Thymus (tissue), 11 donors: ENCODE data around the gene ZNF70. TPM values are rescaled to one million over a fixed set of nuclear protein-coding genes. Genes with fewer than 3 reads are reported as not detected.

Source experiments
- DNase-seq, 9 donors: peaks; one replicate each; pipeline ENCODE4 v3.0.0-alpha.2; 2013; ENCODE audit warnings: low spot score in 9 of 9, low read depth in 6 of 9, missing footprints in 1 of 9
- H3K27ac ChIP-seq, 2 donors: one replicate each; pipeline ENCODE4 v1.5.1; 2013; ENCODE audit warnings: control low read depth in 1 of 2, low read depth in 1 of 2, low read length in 1 of 2, mild to moderate bottlenecking in 1 of 2, moderate library complexity in 1 of 2
- H3K27me3 ChIP-seq, 2 donors: one replicate each; pipeline ENCODE4 v1.5.1; 2013; ENCODE audit warnings: low read length in 1 of 2; ENCODE audit not compliant: control insufficient read depth in 2 of 2, insufficient read depth in 1 of 2
- H3K36me3 ChIP-seq, 2 donors: one replicate each; pipeline ENCODE4 v1.5.1; 2013; ENCODE audit warnings: low read length in 1 of 2, mild to moderate bottlenecking in 1 of 2, moderate library complexity in 1 of 2; ENCODE audit not compliant: control insufficient read depth in 2 of 2, insufficient read depth in 2 of 2
- H3K4me1 ChIP-seq, 2 donors: one replicate each; pipeline ENCODE4 v1.5.1; 2013; ENCODE audit warnings: low read length in 2 of 2; ENCODE audit not compliant: control insufficient read depth in 2 of 2, insufficient read depth in 2 of 2
- H3K4me3 ChIP-seq, 2 donors: one replicate each; pipeline ENCODE4 v1.5.1; 2013; ENCODE audit warnings: low read length in 2 of 2, control low read depth in 1 of 2, mild to moderate bottlenecking in 1 of 2
- H3K9me3 ChIP-seq, 2 donors: one replicate each; pipeline ENCODE4 v1.5.1; 2013; ENCODE audit warnings: low read length in 1 of 2, mild to moderate bottlenecking in 1 of 2; ENCODE audit not compliant: control insufficient read depth in 2 of 2, insufficient read depth in 1 of 2
- WGBS: extraction: QIAGEN DNeasy Blood & Tissue Kit; methylation state at CpG from one replicate; pipeline ENCODE4 v1.1.7; 2013; 5-methylcytosine and 5-hydroxymethylcytosine counted together
- polyA plus RNA-seq: library from polyadenylated mRNA; stranded (reverse); fragments of 200-250 nt; gene quantifications from one replicate; pipeline ENCODE4 v1.2.3, GENCODE V29; 2013
- total RNA-seq: library from RNA; stranded (reverse); fragments of 120-200 nt; gene quantifications from one replicate; pipeline ENCODE4 v1.2.4, GENCODE V29; 2013
- donor health status: healthy.

Gene ZNF70
- total and polyA plus RNA-seq, 2 donors = 1.4 to 1.7 TPM

GRCh38 chr22:23755711-23756110, 4.8 kb upstream of the ZNF70 start:
- no peaks in the 10 kb centered on the region for H3K36me3 ChIP-seq
- H3K4me3 ChIP-seq = no peak overlapping the region
- peaks cover 4 to 16% of the 10 kb centered on the region in 2 donors for H3K4me1 ChIP-seq
- no peaks in the 10 kb centered on the region for H3K9me3 ChIP-seq
- DNase-seq = no peak
- WGBS = 84% methylated on average over 8 of the region's 8 CpGs
- no peaks in the 10 kb centered on the region for H3K27me3 ChIP-seq
- H3K27ac ChIP-seq = no peak overlapping the region

DNA sequence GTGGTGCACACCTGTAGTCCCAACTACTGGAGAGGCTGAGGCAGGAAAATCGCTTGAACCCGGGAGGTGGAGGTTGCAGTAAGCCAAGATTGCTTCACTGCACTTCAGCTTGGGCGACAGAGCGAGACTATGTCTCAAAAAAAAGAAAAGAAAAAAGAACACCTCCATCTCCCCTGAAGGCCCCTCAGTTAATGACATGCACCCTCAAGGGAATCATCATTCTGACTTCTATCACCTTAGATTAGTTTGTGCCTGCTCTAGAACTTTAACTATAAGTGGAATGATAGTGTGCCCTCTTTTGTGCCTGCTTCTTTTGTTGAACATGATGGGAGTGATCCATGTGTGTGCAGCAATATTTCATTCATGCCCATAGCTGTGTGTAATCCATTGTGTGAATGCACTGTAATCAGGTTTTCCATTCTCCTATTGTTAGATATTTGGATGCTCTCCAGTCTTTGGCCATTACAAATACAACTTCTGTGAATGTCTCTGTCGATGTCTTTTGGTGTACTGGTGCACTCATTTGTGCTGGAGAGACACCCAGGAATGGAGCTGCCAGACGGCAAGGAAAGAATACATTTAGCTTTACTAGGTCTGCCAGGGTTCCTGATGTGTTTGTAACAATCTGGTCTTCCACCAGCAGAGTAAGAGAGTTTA, 4.2 kb upstream of the ZNF70 start:
- Histone ChIP-seq H3K27ac (no peak overlapping the region), H3K4me1 (peaks cover 9 to 22% of the 10 kb centered on the region in 2 donors), H3K4me3 (no peak overlapping the region), H3K27me3 (no peaks in the 10 kb centered on the region), H3K9me3 (no peaks in the 10 kb centered on the region), H3K36me3 (no peaks in the 10 kb centered on the region)
- no peak for DNase-seq
- WGBS = 85% methylated on average over 6 of the region's 6 CpGs

DNA sequence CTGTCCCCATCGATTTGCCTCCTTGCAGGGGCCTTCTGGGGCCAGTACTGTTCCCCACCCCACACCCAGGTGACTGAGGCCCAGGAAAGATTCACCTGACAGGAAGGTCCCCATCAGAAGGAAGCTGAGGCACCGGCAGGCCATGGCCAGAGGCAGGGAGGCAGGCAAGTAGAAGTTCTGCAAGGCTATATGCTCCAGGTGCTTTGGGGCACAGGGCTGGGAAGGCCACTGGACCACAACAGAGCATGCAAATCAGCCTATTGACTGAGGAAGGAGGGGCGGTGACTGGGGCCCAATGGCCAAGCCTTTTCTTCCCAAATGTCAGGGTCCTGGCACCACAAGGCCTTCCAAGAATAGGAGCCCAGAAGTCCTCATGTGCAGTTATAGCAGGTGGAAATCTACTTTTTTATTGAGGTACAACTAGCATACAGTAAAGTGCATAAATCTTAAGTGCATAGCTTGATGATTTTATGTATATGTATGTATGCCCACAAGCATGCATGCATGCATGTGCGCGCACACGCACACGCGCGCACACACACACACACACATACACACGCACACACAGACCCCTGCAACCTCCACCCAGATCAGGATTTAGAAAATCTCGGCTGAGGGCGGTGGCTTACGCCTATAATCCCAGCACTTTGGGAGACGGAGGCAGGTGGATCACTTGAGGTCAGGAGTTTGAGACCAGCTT, 3.5 kb upstream of the ZNF70 start, which contains the start of gene VPREB3:
VPREB3 (minus strand) TSS at position 206 of the 700 bp plus-strand sequence; CDS start at position 144, 62 bp downstream.
- no peaks in the 10 kb centered on the region for H3K27me3 ChIP-seq
- H3K27ac ChIP-seq = peak within 1 kb of the TSS in 1 of 2 donors; percentile 40
- no peaks in the 10 kb centered on the region for H3K36me3 ChIP-seq
- no peak within 1 kb of the TSS for H3K4me3 ChIP-seq
- no peak for DNase-seq
- WGBS = 88% methylated on average over 14 of the region's 14 CpGs
- H3K4me1 ChIP-seq = peaks cover 9 to 25% of the 10 kb centered on the region in 2 donors
- no peaks in the 10 kb centered on the region for H3K9me3 ChIP-seq

DNA sequence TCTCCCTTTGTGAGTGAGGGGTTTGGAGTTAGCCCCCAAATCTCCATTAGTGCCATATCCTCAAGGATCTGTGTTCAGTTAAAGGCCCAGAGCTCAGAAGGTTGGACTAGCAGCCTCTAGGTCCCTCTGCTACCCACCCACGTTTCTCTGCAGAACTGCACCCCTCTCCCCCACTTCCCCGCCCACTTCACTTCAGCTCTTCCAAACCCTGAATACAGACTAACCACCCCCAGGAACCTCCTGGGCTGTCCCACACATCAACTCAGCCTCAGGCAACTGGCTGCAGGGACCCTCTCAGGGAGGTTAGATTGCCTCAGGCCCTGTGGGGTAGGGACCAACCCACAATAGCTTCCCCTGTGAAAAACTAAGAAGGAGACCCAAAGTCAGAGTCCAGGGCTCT, 2.5 kb upstream of the ZNF70 start:
- H3K27ac ChIP-seq = peak overlapping the region in 1 of 2 donors; percentile 40
- no peak for DNase-seq
- H3K4me3 ChIP-seq = no peak overlapping the region
- WGBS = 74% methylated on average over 2 of the region's 2 CpGs
- no peaks in the 10 kb centered on the region for H3K27me3 ChIP-seq
- no peaks in the 10 kb centered on the region for H3K9me3 ChIP-seq
- no peaks in the 10 kb centered on the region for H3K36me3 ChIP-seq
- H3K4me1 ChIP-seq = peaks cover 9 to 25% of the 10 kb centered on the region in 2 donors

DNA sequence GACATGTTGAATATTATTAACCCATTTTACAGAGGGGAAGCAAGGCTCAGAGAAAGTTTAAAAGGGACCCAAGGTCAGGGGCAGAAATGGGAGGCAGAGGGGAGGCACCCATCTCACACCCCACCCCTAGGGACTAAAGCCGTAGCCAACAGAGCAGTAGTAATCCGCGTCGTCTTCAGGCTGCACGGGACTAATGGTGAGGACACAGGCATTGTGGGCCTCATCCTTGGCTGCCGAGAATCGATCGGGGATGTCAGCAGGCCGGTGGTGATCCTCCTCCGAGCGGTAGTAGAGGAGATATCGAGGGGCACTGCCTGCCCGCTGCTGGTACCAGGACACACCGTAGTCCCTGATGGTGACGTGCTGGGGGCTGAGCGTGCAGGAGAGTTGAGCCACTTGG, 1.8 kb upstream of the ZNF70 start:
- no peak overlapping the region for H3K27ac ChIP-seq
- 98% methylated on average over 16 of the region's 16 CpGs for WGBS
- no peak for DNase-seq
- H3K9me3 ChIP-seq = no peaks in the 10 kb centered on the region
- no peak overlapping the region for H3K4me3 ChIP-seq
- no peaks in the 10 kb centered on the region for H3K36me3 ChIP-seq
- no peaks in the 10 kb centered on the region for H3K27me3 ChIP-seq
- peaks cover 9 to 25% of the 10 kb centered on the region in 2 donors for H3K4me1 ChIP-seq

GRCh38 chr22:23752090-23752691, 1.3 kb upstream of the ZNF70 start:
- no peak overlapping the region for H3K4me3 ChIP-seq
- H3K4me1 ChIP-seq = peaks cover 9 to 25% of the 10 kb centered on the region in 2 donors
- DNase-seq = no peak
- H3K36me3 ChIP-seq = no peaks in the 10 kb centered on the region
- H3K9me3 ChIP-seq = no peaks in the 10 kb centered on the region
- H3K27ac ChIP-seq = no peak overlapping the region
- 56% methylated on average over 9 of the region's 9 CpGs for WGBS
- H3K27me3 ChIP-seq = no peaks in the 10 kb centered on the region

DNA sequence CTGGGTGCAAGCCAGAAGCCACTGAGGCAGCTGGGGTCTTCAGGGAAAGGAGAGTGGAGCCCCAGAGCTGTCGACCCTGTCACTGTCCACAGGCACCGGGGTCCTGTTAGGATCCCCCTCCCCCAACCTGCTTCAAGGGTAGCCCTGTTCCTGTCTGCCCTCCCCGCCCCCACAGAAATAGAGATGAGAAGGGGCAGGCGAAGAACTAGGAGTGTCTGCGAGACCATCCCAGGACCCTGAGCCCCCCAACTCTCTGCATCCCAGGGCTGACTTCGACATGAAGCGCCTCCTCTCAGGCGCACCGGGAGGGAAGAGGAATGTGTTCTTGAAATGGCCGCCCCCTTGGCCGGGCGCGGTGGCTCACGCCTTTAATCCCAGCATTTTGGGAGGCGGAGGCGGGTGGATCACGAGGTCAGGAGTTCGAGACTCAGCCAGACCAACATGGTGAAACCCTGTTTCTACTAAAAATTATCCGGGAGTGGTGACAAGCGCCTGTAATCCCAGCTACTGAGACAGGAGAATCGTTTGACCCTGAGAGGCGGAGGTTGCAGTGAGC, 607 bp upstream of the ZNF70 start:
- Histone ChIP-seq H3K36me3 (no peaks in the 10 kb centered on the region), H3K4me1 (peaks cover 9 to 22% of the 10 kb centered on the region in 2 donors), H3K27ac (peak overlapping the region; percentile 81 to 91), H3K9me3 (no peaks in the 10 kb centered on the region), H3K27me3 (no peaks in the 10 kb centered on the region), H3K4me3 (peak overlapping the region; percentile 84 to 91)
- WGBS = 35% methylated on average over 22 of the region's 22 CpGs
- DNase-seq = no peak

- peaks cover 9 to 22% of the 10 kb centered on the region in 2 donors for H3K4me1 ChIP-seq
- H3K27ac ChIP-seq = peak overlapping the region; percentile 56 to 68
- 42% methylated on average over 5 of the region's 5 CpGs for WGBS
- peak overlapping the region; percentile 57 to 84 for H3K4me3 ChIP-seq
- H3K9me3 ChIP-seq = no peaks in the 10 kb centered on the region
- no peak for DNase-seq
- H3K27me3 ChIP-seq = no peaks in the 10 kb centered on the region
- no peaks in the 10 kb centered on the region for H3K36me3 ChIP-seq
Measured at GRCh38 chr22:23750367-23750713, 572 bp downstream of the ZNF70 start.

GRCh38 chr22:23749841-23750301, 1.0 kb downstream of the ZNF70 start:
- no peak for DNase-seq
- Histone ChIP-seq H3K4me1 (peaks cover 9 to 22% of the 10 kb centered on the region in 2 donors), H3K27ac (no peak overlapping the region)

More at GRCh38 chr22:23749841-23750301, 1.0 kb downstream of the ZNF70 start:
- no peaks in the 10 kb centered on the region for H3K27me3 ChIP-seq
- WGBS = 90% methylated on average over 12 of the region's 12 CpGs
- no peak overlapping the region for H3K4me3 ChIP-seq
- peaks cover 0 to under 1% of the 10 kb centered on the region in 2 donors for H3K36me3 ChIP-seq
- H3K9me3 ChIP-seq = no peaks in the 10 kb centered on the region
